Sigmoid colon (tissue), 4 donors: ENCODE measurements around the gene SLC35F2.

Experiments
- EP300 ChIP-seq, 4 donors: sonication (generic); formaldehyde crosslinking; IDR thresholded peaks; one replicate each; pipeline ENCODE4 v1.6.1; 2017; ENCODE audit warnings: antibody characterized with exemption in 4 of 4
- POLR2A ChIP-seq, 2 donors: fragments of 450-650 bp; IDR thresholded peaks; one replicate each; pipeline ENCODE4 v1.6.1; 2016; ENCODE audit warnings: antibody characterized with exemption in 2 of 2, mild to moderate bottlenecking in 2 of 2, moderate library complexity in 2 of 2
- POLR2AphosphoS5 ChIP-seq, 4 donors: sonication (generic); formaldehyde crosslinking; IDR thresholded peaks; one replicate each; pipeline ENCODE4 v1.6.1; 2017; ENCODE audit warnings: antibody characterized with exemption in 4 of 4
- TF ChIP-seq, protein P1 (sequence below), 4 experiments: fragments of 450-650 bp in 3 of 4; fragments of 200-600 bp in 1 of 4; IDR thresholded peaks; one replicate each; pipeline ENCODE4 v1.5.1; 2016 to 2019; ENCODE audit warnings: antibody characterized with exemption in 4 of 4, mild to moderate bottlenecking in 3 of 4, moderate library complexity in 2 of 4

DNA sequence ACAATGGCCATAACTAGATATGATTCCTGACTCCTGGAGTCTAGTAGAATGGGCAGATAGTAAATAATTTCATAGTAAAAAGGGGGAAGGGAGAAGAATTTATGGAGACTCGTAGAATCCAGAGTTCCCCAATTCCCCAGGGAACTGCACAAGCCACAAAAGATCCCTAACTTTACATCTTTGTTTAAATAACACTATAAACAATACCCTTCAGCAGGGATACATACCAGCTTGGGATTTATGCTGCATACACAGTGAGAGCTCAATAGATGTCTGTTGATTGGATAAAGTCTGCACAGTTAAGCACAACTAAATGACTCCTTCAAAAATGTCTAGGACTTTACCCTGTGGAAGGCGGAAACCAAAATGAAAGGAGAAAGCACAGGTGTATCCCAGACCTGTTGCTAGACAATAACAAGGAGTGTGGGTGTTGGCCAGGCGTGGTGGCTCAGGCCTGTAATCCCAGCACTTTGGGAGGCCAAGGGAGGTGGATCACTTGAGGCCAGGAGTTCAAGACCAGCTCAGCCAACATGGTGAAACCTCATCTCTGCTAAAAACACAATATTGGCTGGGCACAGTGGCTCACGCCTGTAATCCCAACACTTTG lies 6.8 kb downstream of the SLC35F2 start:
- no peak for TF ChIP-seq POLR2A (IDR thresholded peaks at IDR 0.05)
- TF ChIP-seq EP300 (IDR thresholded peaks at IDR 0.05): no peak
- TF ChIP-seq POLR2AphosphoS5 (IDR thresholded peaks at IDR 0.05): no peak
- TF ChIP-seq, protein P1, sequence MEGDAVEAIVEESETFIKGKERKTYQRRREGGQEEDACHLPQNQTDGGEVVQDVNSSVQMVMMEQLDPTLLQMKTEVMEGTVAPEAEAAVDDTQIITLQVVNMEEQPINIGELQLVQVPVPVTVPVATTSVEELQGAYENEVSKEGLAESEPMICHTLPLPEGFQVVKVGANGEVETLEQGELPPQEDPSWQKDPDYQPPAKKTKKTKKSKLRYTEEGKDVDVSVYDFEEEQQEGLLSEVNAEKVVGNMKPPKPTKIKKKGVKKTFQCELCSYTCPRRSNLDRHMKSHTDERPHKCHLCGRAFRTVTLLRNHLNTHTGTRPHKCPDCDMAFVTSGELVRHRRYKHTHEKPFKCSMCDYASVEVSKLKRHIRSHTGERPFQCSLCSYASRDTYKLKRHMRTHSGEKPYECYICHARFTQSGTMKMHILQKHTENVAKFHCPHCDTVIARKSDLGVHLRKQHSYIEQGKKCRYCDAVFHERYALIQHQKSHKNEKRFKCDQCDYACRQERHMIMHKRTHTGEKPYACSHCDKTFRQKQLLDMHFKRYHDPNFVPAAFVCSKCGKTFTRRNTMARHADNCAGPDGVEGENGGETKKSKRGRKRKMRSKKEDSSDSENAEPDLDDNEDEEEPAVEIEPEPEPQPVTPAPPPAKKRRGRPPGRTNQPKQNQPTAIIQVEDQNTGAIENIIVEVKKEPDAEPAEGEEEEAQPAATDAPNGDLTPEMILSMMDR (IDR thresholded peaks at IDR 0.05): no peak
